Stimulated activated CD8-positive, alpha-beta memory T cell treated with anti-CD3 and anti-CD28 coated beads, Interleukin-15, amount 100 ng/mL, for 1 hour (primary cell): ENCODE measurements around the gene ZNF429.
"Not testable (repeated sequence)": the region's sequence is repeated elsewhere in the genome, so short reads cannot be mapped to it uniquely, and the experiment has no call there.

Experiments
- DNase-seq: peaks from one replicate; pipeline ENCODE4 v3.0.0-alpha.2; 2020; ENCODE audit warnings: low read depth

Gene ZNF429

DNA sequence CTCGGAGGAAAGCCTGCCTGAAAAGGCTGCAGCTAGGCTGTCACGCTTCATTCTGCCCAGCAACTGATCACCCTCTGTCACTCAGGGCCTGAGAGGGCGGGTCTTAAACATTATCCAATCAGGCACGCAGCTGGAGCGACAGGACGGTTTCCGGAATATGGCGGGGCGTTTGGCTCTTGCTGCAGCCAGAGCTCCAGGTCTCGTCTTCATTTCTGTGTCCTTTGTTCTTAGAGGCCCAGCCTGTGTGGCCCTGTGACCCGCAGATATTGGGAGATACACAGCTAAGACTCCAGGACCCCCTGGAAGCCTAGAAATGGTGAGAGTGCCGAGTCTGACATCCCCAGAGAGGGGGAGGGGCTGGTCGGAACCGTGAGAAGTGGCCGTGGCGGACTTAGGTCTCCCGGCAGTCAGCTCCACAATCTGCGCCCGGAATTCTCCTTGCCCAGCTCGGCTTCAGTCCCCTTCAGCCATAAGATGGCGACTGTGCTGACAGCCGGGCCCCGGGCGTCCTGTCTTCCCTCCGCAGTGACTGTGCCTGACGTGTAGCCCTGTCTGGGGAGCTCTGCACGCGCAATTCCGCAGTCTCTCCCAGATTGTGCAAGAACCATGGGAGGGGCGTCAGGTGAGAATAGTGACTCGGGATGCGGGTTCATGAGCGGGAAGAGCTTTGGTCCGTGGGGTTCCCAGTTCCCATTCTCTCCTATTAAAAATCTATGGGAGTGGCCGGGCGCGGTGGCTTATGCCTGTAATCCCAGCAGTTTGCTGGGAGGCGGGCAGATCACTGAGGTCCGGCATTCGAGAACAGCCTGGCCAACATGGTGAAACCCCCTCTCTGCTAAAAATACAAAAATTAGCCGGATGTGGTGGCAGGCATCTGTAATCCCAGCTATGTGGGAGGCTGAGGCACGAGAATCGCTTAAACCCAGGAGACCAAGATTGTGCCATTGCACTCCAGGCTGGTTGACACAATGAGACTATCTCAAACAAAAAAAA, at the start of gene ZNF429:
TSS of gene ZNF429 (plus strand) at position 144 of the 993 bp plus-strand sequence. CDS start at position 314, 170 bp downstream.
- DNase-seq, result peak; percentile 86

DNA sequence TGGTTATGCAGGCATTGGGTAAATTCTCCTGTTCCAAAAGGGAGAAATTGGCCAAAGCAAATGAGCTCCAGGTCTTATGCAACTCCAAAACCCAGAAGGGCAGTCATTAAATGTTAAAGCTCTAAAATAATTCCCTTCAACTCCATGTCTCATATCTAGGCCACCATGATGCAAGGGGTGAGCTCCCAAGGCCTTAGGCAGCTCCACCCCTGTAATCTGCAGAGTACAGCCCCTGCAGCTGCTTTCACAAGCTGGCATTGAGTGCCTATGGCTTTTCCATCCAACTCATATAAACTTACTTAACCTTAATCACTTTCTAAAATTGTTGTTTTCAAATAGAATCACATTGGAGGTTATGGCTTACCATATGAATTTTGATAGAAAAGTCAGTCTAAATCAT, 44.7 kb upstream of the ZNF429 start:
- no peak for DNase-seq

DNA sequence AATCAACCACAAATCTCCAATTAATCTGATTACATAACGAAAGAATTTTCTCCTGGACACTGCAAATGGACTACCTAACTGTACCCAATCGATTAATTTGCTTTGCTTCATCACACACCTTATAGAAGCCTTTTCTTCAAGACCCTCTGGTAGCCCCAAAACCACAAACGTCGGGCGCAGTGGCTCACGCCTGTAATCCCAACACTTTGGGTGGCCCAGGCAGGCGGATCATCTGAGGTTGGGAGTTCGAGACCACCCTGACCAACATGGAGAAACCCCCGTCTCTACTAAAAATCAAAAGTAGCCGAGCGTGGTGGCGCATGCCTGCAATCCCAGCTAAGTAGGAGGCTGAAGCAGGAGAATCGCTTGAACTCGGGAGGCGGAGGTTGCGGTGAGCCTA, 42.9 kb upstream of the ZNF429 start:
- DNase-seq, result no peak

DNA sequence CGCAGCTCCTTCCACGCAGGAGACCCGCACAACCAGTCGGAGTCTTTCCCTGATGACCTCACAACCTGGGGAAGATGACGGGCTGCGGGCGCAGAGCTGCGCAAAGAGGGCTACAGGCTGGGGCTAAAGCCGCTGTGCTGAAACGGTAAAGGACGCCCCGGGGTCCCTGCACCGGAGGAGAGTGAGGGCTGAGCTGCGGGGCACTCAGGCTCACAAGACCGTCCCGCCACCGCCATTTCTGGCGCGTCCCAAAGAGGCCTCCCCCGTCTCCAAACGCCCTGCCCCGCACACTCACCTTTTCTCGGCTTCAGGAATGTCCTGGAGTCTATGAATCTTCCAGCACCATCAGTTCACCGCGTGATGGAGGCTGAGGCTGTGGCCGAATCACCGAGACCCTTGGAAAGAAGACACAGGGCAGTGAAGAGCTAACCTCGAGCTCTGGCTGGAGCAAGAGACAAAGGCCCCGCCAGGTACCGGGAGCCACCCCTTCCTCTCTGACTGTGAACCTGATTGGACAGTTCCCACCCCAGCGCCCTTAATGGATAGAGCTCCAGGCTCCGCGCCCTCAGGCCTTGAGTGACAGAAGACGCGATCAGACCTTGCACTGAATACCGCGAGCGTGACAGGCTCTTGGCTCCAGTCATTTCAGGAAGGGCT, 41.8 kb upstream of the ZNF429 start:
- DNase-seq, result no peak

DNA sequence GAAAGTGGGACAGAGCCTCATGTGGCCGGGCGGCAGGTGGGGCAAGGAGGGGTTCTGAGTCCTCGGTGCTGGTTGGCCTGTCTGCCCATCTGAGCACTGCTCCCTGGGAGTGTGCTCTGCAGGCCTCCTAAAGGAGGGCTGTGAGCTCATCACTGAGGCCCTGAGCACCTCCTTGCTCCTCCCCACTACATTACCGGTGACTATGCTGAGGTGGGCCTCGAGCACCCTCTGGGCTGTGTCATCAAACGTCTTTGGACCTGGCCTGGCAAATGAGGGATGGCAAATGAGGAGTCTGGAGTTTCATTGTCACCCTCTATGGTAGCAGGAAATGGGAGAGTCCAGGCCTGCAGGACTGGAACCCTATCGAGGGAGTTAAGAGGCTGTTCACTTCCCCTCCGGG, 38.8 kb upstream of the ZNF429 start:
- no peak for DNase-seq

DNA sequence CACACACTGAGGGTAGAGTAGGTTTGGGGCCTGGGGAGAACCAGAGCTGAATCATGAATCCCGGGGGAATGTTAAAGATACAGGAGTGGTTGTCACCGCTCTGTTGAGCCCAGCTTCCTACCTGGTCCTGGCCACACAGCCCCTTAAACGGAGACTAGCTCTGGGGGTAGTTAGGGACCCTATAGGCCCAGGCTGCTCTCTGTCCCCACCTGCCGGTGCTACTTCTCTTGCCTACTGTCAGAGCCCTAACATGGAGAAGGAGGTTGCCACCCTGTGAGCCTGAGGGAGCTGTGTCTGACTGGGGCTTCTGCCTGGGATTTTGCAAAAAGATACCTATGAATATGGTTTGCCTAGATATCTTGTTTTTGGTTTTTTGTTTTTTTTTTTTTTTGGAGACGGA, 36.6 kb upstream of the ZNF429 start:
- DNase-seq, result no peak

DNA sequence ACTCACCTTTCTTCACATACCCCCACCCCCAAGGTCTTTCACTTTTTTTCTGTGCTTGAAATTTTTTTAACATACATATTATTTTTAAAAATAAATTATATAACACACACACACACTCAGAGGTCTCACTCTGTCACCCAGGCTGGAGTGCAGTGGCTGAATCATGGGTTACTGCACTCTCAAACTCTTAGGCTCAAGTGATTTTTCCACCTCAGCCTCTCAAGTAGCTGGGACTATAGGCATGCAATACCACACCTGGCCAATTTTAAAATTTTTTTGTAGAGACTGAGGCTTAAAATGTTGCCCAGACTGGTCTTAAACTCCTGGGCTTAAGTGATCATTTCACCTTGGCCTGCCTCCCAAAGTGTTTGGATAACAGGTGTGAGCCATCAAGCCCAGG, 32.9 kb upstream of the ZNF429 start:
- DNase-seq, result no peak

DNA sequence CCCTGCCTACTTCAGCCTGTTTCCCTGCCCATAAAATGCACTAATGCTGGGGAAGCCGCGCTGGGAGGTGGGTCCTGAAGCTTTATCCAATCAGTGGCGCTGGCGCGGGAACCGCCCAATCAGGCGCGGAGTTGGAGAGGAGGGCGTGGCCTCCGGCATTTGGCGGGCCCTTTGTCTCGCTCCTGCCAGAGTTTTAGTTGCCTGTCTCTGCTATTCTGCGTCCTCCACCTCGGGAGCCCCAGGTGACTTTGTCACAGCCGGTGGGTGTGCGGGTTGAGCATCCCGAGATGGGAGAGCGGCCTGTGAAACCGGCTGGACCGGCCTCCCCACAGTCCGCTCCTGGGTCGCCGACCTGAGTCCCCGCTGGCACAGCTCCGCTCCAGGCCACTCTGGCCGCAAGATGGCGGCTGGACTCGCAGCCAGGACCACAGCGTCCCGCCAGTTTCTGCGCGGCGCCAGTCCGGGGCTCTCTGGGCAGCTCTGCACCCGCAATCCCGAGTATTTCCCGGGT, 30.7 kb upstream of the ZNF429 start:
- DNase-seq, result peak; percentile 60

DNA sequence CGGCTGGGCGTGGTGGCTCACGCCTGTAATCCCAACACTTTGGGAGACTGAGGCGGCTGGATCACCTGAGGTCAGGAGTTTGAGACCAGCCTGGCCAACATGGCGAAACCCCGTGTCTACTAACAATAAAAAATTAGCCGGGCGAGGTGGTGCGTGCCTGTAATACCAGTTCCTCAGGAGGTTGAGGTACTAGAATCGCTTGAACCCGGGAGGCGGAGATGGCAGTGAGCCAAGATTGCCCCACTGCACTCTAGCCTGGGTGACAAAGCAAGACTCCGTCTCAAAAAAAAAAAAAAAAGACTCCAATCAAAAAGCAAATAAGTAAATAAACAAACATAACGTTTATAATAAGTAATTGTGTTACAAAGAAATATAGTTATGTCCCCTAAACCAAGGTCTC, 23.0 kb upstream of the ZNF429 start:
- not testable (repeated sequence) for DNase-seq

DNA sequence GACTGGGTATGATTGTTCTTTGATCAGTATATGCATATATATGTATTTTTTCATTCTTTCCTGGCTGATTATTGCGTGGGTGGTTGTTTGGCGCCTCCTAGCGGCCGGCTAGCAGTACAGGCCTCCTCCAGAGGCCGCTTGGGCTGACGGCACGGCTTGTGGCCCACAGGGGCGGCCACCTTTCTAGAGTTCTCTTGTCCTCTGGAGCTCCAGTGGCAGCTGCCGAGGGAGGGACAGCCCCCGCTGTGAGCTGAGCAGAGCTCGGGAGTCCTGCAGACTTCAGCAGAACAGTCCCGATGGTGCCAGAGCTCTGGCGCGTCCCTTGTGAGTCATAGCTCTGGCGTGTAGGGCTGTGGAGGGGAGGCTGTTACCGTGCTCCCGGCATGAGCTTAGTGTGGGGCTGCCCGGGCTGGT, 22.5 kb upstream of the ZNF429 start:
- peak; percentile 35 for DNase-seq

DNA sequence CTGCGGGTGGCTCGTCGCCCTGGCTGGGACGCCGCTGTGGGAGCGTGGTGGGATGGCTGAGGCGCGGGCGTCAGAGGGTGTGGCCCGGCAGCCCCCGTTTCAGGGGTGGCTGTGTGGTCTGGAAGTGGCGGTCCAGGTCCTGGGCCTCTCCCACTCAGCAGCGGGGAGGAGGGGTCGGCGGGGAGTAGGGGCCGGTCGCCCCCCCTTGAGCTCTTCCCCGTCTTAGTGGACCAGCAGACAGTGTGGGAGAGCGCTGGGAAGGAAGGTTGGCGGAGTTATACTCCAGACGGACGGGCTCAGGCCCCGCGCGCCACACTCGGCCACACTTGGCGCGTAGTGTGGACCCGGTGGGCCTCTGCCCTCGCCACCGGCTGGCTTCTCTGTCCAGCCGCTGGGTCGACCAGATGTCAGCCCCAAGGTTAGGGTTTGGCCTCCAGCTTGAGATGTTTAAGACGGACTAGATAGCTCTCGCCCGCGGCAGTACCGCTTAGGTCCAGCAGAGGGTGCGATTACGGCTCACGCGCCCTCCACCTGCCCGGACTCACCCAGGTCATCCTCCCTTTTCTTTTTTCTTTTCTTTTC, 21.7 kb upstream of the ZNF429 start:
- DNase-seq, result peak; percentile 43

DNA sequence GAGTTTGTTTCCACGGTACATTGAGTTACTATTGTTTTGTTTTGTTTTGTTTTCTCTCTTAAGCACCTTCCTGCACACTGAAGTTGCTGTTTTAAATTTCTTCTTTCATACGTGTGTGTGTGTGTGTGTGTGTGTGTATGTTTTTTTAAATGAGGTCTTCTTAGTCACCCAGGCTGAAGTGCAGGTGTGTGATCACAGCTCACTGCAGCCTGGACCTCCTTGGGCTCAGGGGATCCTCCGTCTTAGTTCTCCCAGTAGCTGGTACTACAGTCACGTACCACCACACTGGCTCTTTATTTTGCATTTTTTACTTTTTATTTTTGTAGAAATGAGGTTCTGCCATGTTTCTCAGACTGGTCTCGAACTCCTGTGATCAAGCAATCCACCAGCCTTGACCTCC, 20.8 kb upstream of the ZNF429 start:
- no peak for DNase-seq

DNA sequence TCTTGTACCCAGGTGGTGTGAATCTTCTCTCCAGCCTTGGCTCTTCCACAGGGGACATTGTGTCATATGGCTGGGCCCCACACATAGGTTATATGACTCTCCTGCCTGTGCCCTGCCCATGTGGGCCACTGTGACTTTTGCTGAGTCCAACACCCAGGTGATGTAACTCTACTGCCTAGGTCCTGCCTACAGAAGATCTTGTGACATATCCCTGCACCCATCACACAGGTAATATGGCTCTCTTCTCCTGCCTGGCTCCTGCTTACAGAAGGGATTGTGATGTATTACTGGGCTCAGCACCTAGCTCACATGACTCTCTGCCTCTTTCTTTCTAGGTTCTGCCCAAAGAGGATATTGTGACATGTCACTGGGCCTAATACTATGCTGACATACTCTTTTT, 19.5 kb upstream of the ZNF429 start:
- DNase-seq, result no peak

DNA sequence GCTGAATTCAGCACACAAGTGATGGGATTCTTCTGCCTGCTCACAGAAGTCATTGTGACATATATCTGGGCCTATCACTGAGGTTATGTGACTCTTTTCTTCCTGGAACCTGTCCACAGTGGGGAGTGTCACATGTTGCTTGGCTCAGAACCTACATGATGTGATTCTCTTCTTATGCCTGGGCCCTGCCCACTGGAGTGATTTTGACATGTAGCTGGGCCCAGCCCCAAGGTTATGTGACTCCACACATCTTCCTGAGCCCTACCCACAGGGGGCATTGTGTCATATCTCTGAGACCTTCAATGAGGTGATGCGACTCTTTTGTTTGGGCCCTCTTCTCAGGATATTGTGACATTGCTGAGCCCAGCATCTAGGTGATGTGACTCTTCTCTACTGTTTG, 17.4 kb upstream of the ZNF429 start:
- DNase-seq, result no peak

DNA sequence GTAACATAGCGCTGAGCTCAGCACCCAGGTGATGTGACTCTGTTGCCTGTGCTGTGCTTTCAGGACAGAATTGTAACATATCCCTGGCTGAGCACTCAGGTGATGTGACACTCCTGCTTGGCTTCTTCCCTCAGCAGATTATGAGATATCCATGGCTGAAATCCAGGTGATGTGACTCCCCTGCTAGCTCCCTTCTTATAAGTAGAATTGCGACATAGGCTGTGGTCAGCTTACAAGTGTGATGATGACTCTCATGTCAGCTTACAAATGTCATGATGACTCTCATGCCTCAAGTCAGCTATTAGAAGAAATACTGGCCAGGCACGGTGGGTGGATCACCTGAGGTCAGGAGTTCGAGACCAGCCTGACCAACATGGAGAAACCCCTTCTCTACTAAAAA, 14.3 kb upstream of the ZNF429 start:
- DNase-seq, result no peak

DNA sequence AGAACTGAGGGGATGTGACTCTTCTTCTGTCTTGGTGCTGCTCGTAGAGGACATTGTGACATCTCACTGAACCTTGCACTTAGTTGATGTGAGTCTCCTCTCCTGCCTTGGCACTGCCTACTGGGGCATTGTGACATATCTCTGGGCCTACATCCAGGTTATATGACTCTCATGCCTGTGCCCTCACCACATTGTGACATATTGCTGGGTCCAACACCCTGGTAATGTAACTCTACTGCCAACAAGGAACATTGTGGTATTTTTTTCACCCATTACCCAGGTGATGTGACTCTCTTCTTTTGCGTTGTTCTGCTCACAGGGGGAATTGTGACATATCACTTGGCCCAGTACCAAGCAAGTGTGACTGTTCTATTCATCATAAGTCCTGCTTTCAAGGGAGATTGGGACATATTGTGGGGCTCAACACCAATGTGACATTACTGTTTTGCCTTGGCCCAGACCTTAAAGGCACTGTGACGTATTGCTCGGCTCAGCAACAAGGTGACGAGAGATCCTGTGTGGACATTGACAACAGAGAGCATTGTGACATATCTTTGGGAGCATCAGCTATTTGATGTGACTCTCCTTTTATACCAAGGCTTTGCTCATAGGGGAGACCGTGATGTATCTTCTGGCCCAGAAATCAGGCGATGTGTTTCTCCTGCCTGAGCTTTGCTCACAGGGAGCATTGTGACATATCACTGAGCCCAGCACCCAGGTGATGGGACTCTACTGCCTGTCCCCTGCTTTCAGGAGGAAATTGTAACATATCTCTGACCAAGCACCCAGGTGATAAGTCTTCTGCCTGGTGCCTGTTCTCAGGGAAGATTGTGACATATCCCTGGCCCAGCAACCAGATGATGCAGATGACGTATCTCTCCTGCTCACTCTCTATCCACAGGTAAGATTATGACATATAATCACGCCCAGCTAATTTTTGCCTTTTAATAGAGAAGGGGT, 12.2 kb upstream of the ZNF429 start:
- no peak for DNase-seq

DNA sequence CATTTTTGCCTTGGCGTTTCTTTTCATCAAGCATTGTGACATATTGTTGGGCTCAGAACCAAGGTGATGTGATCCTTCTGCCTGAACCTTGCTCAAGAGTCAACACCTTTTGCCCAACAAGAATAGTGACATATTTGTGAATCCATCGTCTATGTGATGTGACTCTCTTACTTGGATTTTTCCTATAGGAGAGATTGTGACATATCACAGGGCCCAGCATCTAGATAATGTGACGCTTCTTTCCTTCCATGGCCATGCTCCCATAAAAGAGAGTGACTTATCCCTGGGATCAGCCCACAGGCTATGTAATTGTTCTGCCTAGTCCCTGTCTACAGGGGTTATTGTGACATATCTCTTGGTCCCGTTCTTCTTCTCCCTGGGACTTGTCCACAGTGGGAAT, 8.5 kb upstream of the ZNF429 start:
- no peak for DNase-seq

DNA sequence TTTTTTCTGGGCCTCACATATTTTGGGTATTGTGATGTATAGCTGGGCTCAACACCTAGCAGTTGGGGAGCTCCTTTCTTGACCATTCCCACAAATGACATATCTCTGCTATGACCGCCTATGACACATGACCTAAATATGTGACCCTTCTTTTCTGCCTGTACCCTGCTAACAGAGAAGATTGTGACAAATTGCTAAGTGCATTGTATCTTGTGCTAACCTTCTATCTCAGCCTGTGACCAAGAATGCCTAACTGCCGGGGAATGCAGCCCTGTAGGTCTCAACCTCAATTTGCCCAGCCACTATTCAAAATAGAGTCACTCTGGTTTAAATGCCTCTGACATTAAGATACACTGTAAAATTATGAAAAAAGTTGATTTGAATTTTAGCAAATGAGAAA, 6.8 kb upstream of the ZNF429 start:
- no peak for DNase-seq

DNA sequence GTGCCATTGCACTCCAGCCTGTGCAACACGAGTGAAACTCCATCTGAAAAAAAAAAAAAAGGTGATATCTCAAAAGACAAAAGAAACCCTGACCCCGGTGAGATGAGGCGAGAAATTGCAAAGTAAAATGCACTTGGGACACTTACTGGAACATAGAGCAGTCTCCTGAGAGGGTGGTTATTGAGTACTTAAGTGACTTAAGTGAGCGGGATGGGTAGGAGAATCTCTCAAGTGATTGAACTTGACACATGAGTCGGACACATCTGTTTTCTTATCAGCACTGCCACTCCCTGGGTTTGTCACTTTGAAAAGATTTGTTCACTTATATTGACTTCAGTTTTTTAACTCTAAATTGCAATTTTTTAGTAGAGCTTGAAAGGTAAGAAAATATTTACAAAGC, 2.8 kb downstream of the ZNF429 start:
- DNase-seq, result no peak

DNA sequence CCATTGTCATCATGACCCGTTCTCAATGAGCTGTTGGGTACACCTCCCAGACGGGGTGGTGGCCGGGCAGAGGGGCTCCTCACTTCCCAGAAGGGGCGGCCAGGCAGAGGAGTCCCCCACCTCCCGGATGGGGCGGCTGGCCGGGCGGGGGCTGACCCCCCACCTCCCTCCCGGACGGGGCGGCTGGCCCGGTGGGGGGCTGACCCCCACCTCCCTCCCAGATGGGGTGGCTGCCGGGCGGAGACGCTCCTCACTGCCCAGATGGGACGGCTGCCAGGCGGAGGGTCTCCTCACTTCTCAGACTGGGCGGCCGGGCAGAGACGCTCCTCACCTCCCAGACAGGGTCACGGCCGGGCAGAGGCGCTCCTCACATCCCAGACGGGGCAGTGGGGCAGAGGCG, 5.7 kb downstream of the ZNF429 start:
- DNase-seq, result not testable (repeated sequence)

DNA sequence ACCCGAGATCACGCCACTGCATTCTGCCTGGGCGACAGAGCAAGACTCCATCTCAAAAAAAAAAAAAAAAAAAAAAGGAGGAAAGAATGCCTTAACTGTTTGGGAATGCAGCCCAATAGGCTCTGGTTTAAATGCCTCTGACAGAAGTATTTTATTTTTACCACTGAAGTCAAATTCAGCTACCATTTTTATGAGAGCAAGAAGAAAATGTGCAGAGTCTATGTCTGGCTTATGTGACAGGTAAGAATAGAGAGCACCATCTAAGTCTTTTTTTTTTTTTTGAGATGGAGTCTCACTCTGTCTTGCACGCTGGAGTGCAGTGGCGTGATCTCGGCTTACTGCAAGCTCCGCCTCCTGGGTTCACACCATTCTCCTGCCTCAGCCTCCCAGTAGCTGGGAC, 7.2 kb downstream of the ZNF429 start:
- not testable (repeated sequence) for DNase-seq

DNA sequence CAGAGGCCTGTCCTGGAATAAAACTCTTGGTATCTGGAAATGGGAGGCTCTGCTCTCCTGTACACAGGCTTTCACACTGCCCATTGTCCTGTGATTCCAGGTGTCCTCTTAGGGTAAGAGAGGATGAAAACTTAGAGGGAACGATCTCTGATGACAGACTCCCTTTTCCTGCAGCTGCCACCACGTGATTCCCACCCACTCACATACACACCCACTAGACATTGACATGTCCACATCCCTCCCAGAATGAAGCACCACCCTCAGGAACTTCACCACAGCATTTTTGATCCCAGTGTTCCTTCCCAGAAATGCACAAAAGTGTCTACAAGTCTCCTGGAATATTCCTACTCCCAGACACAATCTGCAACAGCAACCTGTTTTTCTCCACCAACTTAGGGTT, 8.2 kb downstream of the ZNF429 start:
- DNase-seq, result no peak
